Right cardiac atrium (tissue), 5 donors: ENCODE data around the gene NR1D1. TPM values are rescaled to one million over a fixed set of nuclear protein-coding genes. Genes with fewer than 3 reads are reported as not detected.

Experiments used
- ATAC-seq, 2 donors: fragments of 200-7000 bp; cut with Tn5 transposase; one replicate each; pipeline versions ENCODE4 v1.8.0 to v1.9.1; 2020; ENCODE audit warnings: moderate library complexity in 2 of 2, mild to moderate bottlenecking in 1 of 2
- DNase-seq, 3 donors: peaks; one replicate each; pipeline ENCODE4 v3.0.0-alpha.2; 2020
- H3K27ac ChIP-seq: one replicate; pipeline ENCODE4 v1.5.1; 2013; ENCODE audit warnings: mild to moderate bottlenecking, low read length, control low read depth, moderate library complexity
- H3K27me3 ChIP-seq: one replicate; pipeline ENCODE4 v1.6.1; 2013; ENCODE audit not compliant: control insufficient read depth, insufficient read depth
- H3K4me1 ChIP-seq: one replicate; pipeline ENCODE4 v1.6.1; 2013; ENCODE audit warnings: low read length; ENCODE audit not compliant: control insufficient read depth, insufficient read depth
- H3K4me3 ChIP-seq: one replicate; pipeline ENCODE4 v1.5.1; 2013; ENCODE audit warnings: low read length, control low read depth
- H3K9me3 ChIP-seq: one replicate; pipeline ENCODE4 v1.6.1; 2013; ENCODE audit warnings: low read length; ENCODE audit not compliant: control insufficient read depth
- WGBS: extraction: QIAGEN DNeasy Blood & Tissue Kit; methylation state at CpG from one replicate; pipeline ENCODE4 v1.1.7; 2013; 5-methylcytosine and 5-hydroxymethylcytosine counted together
- intact Hi-C, 4 donors: fragments of 100-400 bp; cut with DNase I; formaldehyde crosslinking; loops; one replicate each; pipeline versions ENCODE4 v1.11.0 to v1.14.0; 2022 to 2023
- polyA plus RNA-seq: library from polyadenylated mRNA; stranded (reverse); fragments of 200-250 nt; gene quantifications from one replicate; pipeline ENCODE4 v1.2.3, GENCODE V29; 2013
- total RNA-seq, 4 donors: library from RNA; stranded (reverse); fragmentation: NEBNext Ultra II Directional; extraction: Animal tissue kit (Norgen Biotek cat#: 25700); gene quantifications; one replicate each; pipeline ENCODE4 v1.2.1, GENCODE V29; 2021
- donor health status: healthy with polysubstance abuse.
- donor health status: DM: no; HTN: yes; CAD: no.
- donor health status: DM: no; HTN: no; CAD: no.
- donor health status: DM: no; HTN: yes; CAD: no; lungs with severe emphysema.
- donor health status: DM: yes; HTN: yes; CAD: no.

NR1D1 gene
- total and polyA plus RNA-seq, 5 donors: 10.2 to 25.1 (median 16.4) TPM

DNA sequence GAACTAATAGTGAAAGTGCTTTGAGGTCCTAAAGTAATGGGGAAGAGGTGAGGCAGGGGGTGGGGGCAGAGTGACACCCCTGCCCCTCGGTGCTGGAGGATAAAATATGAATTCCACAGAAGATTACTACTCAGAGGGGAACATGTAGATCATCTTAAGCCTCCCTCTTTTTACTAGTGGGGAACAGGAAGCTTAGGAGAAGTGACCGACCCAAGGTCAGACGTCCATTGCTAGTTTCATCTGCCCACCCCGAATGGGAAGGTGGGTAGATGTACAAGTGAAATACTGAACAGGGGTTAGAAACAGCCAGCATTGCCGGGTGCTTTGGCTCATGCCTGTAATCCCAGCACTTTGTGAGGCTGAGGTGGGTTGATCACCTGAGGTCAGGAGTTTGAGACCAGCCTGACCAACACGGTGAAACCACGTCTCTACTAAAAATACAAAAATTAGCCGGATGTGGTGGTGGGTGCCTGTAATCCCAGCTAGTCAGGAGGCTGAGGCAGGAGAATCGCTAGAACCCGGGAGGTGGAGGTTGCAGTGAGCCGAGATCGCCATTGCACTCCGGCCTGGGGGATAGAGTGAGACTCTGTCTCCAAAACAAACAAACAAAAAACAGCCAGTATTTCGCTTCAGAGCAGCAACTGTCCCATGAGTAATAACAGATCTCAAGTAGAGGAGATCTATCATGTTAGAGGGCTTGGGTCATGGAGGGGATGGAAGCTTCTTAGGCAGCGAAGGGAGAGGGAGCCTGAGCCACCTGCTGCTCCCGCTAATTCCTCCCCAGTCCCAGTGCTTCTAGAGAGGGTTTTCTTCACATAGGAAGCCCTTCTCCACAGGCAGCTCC, 1.2 kb upstream of the NR1D1 start:
- Histone ChIP-seq H3K27me3 (no peaks in the 10 kb centered on the region), H3K4me1 (peaks cover 42% of the 10 kb centered on the region), H3K27ac (peak overlapping the region; percentile 98), H3K4me3 (no peak overlapping the region), H3K9me3 (no peaks in the 10 kb centered on the region)
- intact Hi-C loops: no loop called here
- 65% methylated on average over 16 of the region's 16 CpGs for WGBS
- DNase-seq: peak in 1 of 3 donors; percentile 36
- ATAC-seq: no peak

DNA sequence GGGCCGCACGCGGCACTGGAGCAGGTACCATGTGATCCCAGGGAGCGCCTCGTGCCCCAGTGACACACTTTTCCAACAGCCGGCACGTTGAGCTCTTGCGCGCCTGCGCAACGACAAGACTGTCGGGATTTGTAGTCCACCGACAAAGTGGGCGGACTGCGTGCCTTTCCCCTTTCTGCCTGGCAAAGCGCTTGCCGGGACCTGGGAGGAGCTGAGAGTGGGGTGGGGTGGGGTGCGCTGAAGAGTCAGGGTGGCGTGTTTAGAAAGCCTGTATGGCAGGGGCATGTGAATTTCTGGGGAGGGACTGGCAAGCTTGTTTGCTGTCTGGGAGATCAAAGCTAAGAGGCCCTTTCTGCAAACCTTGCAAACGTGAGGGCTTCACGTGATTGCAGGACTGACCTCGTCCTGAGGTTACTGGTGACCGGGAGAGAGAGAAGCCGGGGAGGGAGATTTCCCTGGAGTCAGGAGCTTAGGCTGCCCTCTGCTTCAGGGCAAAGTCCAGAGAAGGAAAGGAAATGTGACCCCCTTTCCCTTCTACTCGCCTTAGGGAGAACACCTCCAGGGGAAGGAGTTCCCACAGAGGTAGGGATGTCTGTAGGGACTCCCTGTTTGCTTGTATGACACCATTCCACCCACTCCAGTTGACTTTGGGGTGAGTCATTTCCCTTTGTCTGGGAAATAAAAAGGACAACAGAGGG, 429 bp upstream of the NR1D1 start:
- ATAC-seq: peak; percentile 70 to 77
- H3K4me1 ChIP-seq: peaks cover 41% of the 10 kb centered on the region
- peak; percentile 99 to 100 (median 100) for DNase-seq
- WGBS: under 1% methylated on average over 25 of the region's 25 CpGs
- no peaks in the 10 kb centered on the region for H3K27me3 ChIP-seq
- H3K27ac ChIP-seq: peak overlapping the region; percentile 98
- no peaks in the 10 kb centered on the region for H3K9me3 ChIP-seq
- H3K4me3 ChIP-seq: peak overlapping the region; percentile 81
- intact Hi-C loops: no loop called here

DNA sequence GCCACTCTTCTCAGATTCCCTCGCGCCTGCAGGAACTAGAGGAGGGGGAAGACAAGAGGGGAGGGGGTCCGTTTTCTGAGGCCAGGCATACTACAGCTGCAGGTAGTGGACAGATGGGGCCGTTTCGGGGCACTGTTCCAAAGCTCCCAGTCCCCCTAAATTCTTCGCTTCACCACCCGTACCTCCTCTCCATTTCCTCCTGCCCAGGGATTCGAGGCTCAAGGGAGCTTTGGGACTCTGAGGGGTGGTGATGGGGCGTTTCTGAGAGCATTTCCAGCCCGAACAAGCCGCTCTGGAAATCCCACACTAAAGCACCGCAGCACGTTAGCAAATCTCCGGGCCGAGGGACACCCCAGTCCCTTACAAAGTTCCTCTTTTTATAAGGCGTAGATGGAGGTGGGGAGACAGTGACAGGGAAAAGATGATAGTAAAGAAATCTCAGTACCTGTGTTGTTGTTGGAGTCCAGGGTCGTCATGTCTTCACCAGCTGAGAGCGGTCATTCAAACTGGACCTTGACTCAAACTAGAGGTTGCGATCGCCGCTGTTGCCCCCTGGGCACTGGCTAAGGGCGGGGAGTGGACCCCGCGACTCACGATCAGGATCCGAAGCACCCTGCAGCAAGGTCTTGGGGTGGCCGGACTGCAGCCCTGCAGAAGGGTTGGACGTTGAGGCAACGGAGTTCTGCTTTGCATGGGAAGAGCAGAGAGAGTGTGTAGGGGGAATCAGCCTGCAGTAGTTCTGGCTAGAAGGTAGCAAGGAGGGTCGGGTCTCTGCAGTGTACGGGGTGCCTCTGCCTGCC, 570 bp downstream of the NR1D1 start:
- whole genome bisulfite sequencing: 2% methylated on average over 31 of the region's 31 CpGs
- Histone ChIP-seq H3K4me1 (peaks cover 47% of the 10 kb centered on the region), H3K4me3 (peak overlapping the region; percentile 81), H3K27ac (peak overlapping the region; percentile 98), H3K27me3 (no peaks in the 10 kb centered on the region), H3K9me3 (no peaks in the 10 kb centered on the region)
- intact Hi-C loops: loop anchor here in 1 of 4 donors (1.0 to 5.0 kb wide), 2 partner anchors 8 to 38 kb away; partner anchors contain the start of gene THRA
- ATAC-seq (peak; percentile 1), DNase-seq (peak in 2 of 3 donors; percentile 73)

DNA sequence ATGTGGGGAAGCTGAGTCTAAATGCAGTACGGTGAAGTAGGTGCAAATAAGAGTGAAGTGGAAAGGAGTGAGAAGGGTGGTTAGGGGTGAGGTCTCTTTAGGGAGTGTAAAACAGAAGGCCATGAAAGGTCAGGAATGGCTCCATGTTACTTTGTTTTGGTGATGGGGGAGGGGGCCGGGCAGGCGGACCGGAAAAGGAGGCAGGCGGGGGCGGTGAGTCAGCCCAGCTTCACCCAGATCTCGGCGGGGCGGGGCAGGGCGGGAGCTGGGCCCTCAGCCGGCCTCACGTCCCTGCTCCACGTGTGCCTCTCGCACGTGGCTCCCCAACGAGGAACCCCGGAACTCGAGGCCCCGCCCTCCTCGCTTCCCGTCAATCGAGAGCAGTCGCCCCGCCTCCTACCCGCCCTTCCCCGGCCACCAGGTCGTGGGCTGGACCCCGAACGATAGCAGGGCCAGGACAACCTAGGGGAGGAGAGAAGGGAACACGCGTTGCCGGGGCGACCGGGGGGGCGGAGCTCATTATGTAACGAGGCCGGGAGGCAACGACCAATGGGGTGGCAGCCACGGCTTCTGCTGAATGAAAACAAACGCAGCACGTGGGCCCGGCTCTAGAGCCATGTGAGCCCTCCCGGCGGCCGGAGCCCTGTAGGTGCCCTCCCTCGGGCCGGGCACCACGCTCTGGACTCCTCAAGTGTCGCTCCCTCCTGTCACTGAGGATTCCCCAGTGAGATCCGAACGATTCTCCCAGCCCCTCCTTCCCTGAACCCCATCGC, 1.4 kb downstream of the NR1D1 start:
- H3K27ac ChIP-seq: peak overlapping the region; percentile 100
- intact Hi-C loops: loop anchor here in 1 of 4 donors (1.0 to 5.0 kb wide), 2 partner anchors 9 to 37 kb away; partner anchors contain the start of gene THRA
- no peaks in the 10 kb centered on the region for H3K27me3 ChIP-seq
- peak; percentile 100 for DNase-seq
- under 1% methylated on average over 52 of the region's 52 CpGs for WGBS
- peak; percentile 87 to 89 for ATAC-seq
- peak overlapping the region; percentile 81 for H3K4me3 ChIP-seq
- H3K4me1 ChIP-seq: peaks cover 44% of the 10 kb centered on the region
- H3K9me3 ChIP-seq: no peaks in the 10 kb centered on the region

DNA sequence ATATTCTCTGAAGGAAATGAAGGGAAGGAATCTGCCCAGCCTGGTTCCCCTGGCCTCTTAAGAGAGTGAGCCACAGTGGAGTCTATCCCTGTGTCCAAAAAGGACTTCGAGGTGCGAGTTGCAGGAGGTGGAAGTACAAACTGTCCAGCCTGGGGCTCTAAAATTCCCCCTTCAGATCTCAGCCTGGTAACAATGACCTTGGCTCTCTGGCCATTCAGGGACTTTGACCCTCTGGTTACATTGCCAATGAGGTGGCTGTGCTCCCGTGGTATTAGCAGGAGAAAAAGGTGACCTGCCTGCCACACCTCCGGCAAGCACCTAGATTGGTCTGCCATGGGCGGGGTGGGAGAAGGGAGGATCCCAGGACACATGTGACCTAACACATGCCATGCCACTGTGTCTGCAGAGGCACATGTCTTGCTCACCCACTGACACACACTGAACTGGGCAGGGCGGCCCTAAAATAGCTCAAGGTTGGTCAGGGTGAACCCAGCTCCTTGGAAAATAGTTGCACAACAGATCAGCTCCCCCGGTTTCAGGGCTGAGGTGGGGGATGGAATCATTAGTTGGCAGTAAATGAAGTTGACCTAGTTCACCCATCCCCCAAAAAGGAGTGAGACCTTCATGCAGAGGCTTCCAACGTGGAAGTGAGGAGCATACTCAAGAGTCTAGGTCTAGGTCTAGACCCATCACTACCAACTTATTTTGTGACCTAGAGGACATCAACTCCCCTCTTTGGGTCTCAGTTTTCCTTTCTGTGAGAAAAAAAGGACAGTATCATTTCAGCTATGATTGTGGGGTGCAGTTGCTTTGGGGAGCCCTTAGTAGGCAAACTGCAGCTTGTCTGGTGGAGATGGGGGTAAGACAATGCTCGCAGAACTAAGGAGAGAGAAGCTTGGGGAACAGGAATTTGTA, 2.2 kb downstream of the NR1D1 start:
- peaks cover 49% of the 10 kb centered on the region for H3K4me1 ChIP-seq
- DNase-seq: peak; percentile 67 to 80 (median 79)
- intact Hi-C loops: loop anchor here in 1 of 4 donors (5.0 kb wide), 1 partner anchor 36 kb away; the partner anchor contains the start of gene THRA
- no peaks in the 10 kb centered on the region for H3K27me3 ChIP-seq
- peak overlapping the region; percentile 37 for H3K4me3 ChIP-seq
- peak; percentile 2 to 20 for ATAC-seq
- peak overlapping the region; percentile 100 for H3K27ac ChIP-seq
- WGBS: 25% methylated on average over 9 of the region's 9 CpGs
- no peaks in the 10 kb centered on the region for H3K9me3 ChIP-seq

DNA sequence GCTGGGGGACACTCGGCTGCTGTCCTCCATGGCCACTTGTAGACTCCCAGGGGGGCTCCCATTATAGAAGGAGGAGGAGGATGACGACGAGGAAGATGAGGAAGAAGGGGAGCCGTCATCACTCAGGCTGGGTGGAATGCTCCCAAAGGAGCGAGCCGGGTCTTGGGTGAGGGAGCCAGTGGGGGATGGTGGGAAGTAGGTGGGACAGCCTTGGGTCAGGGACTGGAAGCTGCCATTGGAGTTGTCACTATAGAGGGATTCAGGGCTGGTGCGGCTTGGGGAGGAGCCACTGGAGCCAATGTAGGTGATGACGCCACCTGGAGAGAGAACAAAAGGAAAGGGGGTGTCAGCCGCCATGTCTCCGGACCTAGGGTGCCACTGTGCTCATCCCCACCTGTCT, 3.3 kb downstream of the NR1D1 start:
- no peak for ATAC-seq
- Histone ChIP-seq H3K4me1 (peaks cover 48% of the 10 kb centered on the region), H3K27ac (peak overlapping the region; percentile 100), H3K9me3 (no peaks in the 10 kb centered on the region), H3K4me3 (no peak overlapping the region), H3K27me3 (no peaks in the 10 kb centered on the region)
- peak in 2 of 3 donors; percentile 51 to 52 for DNase-seq
- 53% methylated on average over 10 of the region's 10 CpGs for WGBS
- intact Hi-C loops: loop anchor here in 1 of 4 donors (5.0 kb wide), 1 partner anchor 35 kb away; the partner anchor contains the start of gene THRA

DNA sequence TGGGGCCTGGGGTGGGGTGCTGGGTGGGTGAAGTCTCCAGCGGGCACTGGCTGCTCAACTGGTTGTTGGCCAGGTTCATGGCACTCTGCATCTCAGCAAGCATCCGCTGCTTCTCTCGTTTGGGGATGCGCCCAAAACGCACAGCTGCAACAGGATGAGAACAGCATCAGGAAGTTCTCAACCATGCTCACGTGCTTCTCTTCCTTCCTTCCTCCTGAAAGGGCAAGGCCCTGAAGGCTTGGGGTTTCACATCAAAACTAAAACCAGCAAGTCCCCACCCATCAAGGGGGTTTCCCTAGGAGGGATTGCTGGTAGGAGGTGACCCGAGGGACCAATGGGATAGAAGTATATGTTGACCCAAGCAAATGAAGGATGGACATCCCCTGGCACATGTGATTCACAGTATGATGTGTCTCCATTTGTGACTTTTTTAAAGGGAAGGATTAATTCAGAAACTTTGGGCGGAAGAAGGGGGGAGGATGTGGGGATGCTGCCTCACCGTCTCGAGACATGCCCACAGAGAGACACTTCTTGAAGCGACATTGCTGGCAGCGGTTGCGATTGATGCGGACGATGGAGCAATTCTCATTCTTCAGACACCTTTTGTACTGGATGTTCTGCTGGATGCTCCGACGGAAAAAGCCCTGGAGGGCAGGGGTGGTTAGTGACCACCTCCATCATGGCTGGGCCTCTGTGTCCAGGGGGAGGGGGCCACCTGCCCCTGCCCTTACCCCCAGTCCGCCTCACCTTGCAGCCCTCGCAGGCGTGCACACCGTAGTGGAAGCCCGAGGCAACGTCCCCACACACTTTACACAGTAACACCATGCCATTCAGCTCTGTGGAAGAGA, 4.2 kb downstream of the NR1D1 start:
- 50% methylated on average over 23 of the region's 23 CpGs for WGBS
- peaks cover 46% of the 10 kb centered on the region for H3K4me1 ChIP-seq
- intact Hi-C loops: loop anchor here in 1 of 4 donors (5.0 kb wide), 1 partner anchor 34 kb away; the partner anchor contains the start of gene THRA
- no peaks in the 10 kb centered on the region for H3K27me3 ChIP-seq
- no peak for ATAC-seq
- H3K9me3 ChIP-seq: no peaks in the 10 kb centered on the region
- no peak overlapping the region for H3K4me3 ChIP-seq
- peak overlapping the region; percentile 100 for H3K27ac ChIP-seq
- peak; percentile 44 to 78 (median 76) for DNase-seq

DNA sequence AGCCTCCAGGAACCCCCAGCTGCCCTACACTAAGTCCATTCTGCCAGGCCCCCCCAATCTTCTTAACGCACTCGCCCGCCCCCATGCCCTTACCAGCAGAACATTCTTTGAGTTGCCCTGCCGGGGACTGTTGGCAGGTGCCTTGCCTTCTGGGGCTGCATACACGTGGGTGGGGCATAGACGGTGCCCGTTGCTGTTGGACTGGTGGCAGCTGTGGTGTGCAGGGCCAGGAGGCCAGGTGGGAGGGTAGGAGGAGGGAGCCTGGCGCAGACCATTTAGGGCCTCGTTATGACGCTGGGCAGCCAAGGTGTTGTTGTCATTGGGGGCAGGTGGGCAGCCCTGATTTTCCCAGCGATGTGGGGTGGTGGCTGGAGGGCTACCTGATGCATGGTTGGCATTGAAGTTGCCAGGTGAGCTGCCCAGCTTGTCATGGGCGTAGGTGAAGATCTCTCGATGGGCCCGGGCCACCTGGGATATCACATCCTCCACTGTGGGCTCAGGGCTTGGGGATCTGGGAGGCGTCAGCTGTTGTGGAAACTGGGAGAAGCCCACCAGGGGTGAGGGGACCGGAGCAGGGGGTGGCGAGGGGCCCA, 4.9 kb downstream of the NR1D1 start:
- no peak overlapping the region for H3K4me3 ChIP-seq
- H3K27me3 ChIP-seq: no peaks in the 10 kb centered on the region
- no peaks in the 10 kb centered on the region for H3K9me3 ChIP-seq
- peak in 2 of 3 donors; percentile 63 to 64 for DNase-seq
- intact Hi-C loops: loop anchor here in 1 of 4 donors (5.0 kb wide), 1 partner anchor 33 kb away; the partner anchor contains the start of gene THRA
- H3K4me1 ChIP-seq: peaks cover 45% of the 10 kb centered on the region
- WGBS: 64% methylated on average over 17 of the region's 17 CpGs
- H3K27ac ChIP-seq: peak overlapping the region; percentile 84
- ATAC-seq: no peak
